ENCODE results near the gene SLC35A5.

- TF ChIP-seq POLR2A (IDR thresholded peaks at IDR 0.05) = no peak
- TF ChIP-seq, protein P1, sequence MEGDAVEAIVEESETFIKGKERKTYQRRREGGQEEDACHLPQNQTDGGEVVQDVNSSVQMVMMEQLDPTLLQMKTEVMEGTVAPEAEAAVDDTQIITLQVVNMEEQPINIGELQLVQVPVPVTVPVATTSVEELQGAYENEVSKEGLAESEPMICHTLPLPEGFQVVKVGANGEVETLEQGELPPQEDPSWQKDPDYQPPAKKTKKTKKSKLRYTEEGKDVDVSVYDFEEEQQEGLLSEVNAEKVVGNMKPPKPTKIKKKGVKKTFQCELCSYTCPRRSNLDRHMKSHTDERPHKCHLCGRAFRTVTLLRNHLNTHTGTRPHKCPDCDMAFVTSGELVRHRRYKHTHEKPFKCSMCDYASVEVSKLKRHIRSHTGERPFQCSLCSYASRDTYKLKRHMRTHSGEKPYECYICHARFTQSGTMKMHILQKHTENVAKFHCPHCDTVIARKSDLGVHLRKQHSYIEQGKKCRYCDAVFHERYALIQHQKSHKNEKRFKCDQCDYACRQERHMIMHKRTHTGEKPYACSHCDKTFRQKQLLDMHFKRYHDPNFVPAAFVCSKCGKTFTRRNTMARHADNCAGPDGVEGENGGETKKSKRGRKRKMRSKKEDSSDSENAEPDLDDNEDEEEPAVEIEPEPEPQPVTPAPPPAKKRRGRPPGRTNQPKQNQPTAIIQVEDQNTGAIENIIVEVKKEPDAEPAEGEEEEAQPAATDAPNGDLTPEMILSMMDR (IDR thresholded peaks at IDR 0.05) = no peak
These were observed 21.8 kb upstream of the SLC35A5 start for GRCh38 chr3:112539825-112540650.
